NT2/D1 (cell line): Measurements from ENCODE around the gene PIP5K1C.

Experiments
- YY1 ChIP-seq: IDR thresholded peaks from 2 replicates; pipeline ENCODE4 v1.6.1; 2011; ENCODE audit not compliant: insufficient read length, insufficient read depth
- ZNF274 ChIP-seq: IDR thresholded peaks from 2 replicates; pipeline ENCODE4 v1.6.1; 2011; ENCODE audit warnings: mild to moderate bottlenecking, low read depth, low read length

DNA sequence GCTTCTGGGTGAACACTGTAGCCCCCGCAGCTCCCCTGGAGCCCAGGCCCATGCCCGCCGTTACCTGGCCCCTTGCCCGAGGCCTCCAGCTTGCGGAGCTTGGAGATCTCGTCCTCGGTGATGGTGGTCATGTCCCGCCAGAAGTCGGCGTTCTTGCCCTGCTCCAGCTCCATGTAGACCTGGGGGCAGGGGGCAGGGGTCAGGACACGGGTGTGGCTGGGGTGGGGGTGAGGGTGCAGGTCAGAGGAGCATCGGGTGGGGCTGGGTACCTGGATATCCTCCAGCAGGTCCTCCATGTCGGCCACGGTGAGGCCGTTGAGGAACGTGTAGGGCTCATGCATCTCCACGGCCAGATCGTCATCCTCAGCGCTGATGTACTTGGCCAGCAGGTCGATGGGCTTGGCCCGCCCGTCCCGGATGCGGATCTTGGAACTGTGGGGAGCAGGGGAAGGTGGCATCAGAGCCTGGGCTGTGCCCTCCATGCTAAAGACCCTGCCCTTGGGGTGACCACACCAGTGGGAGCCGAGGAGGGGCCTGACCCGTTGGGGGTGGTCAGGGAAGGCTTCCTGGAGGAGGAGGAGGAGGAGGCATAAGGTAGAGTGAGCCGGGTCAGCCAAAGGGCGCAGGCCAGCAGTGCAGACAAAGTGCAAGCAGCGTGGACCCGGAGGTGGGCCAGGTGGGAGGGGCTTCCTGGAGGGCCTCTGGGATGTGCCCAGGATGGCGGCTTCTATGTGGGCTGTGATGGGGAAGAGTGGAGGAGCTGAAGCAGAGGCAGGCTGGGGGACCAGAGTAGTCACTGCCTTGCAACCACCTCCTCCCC is 81.2 kb downstream of the PIP5K1C start:
- TF ChIP-seq YY1: no peak
- TF ChIP-seq ZNF274: no peak
